ENCODE measurements around the gene CFHR3.
"Not testable (repeated sequence)": the region's sequence is repeated elsewhere in the genome, so short reads cannot be mapped to it uniquely, and the experiment has no call there.

The CFHR3 gene

GRCh38 chr1:196774603-196775002, at the start of gene CFHR3:
Gene CFHR3, plus strand, starts transcription at chr1:196774840. Its CDS starts 47 bp downstream, at chr1:196774887.
- no peak for DNase-seq (ENCODE audit: low spot score)

GRCh38 chr1:196732526-196732925, 42.1 kb upstream of the CFHR3 start:
- DNase-seq (ENCODE audit: low spot score) = no peak

- DNase-seq (ENCODE audit: low spot score) = no peak
Observed at GRCh38 chr1:196733091-196733970, 41.3 kb upstream of the CFHR3 start.

GRCh38 chr1:196734006-196734405, 40.6 kb upstream of the CFHR3 start:
- DNase-seq (ENCODE audit: low spot score) = no peak

GRCh38 chr1:196734460-196734859, 40.2 kb upstream of the CFHR3 start:
- no peak for DNase-seq (ENCODE audit: low spot score)

- no peak for DNase-seq (ENCODE audit: low spot score)
Observed at GRCh38 chr1:196738730-196739129, 35.9 kb upstream of the CFHR3 start.

GRCh38 chr1:196743244-196743643, 31.4 kb upstream of the CFHR3 start:
- DNase-seq (ENCODE audit: low spot score) = peak; percentile 81

GRCh38 chr1:196765019-196765740, 9.5 kb upstream of the CFHR3 start:
- DNase-seq (ENCODE audit: low spot score) = not testable (repeated sequence)

- DNase-seq (ENCODE audit: low spot score) = not testable (repeated sequence)
Observed at GRCh38 chr1:196769823-196770222, 4.8 kb upstream of the CFHR3 start.

GRCh38 chr1:196773713-196774112, 927 bp upstream of the CFHR3 start:
- DNase-seq (ENCODE audit: low spot score) = no peak

- no peak for DNase-seq (ENCODE audit: low spot score)
Observed at GRCh38 chr1:196774175-196774574, 465 bp upstream of the CFHR3 start.

- DNase-seq (ENCODE audit: low spot score) = no peak
Observed at GRCh38 chr1:196777603-196778002, 3.0 kb downstream of the CFHR3 start.

- DNase-seq (ENCODE audit: low spot score) = no peak
Observed at GRCh38 chr1:196779093-196779492, 4.5 kb downstream of the CFHR3 start.

- not testable (repeated sequence) for DNase-seq (ENCODE audit: low spot score)
Observed at GRCh38 chr1:196791252-196791651, 16.6 kb downstream of the CFHR3 start.

- DNase-seq (ENCODE audit: low spot score) = not testable (repeated sequence)
Observed at GRCh38 chr1:196794103-196794502, 19.5 kb downstream of the CFHR3 start.

- no peak for DNase-seq (ENCODE audit: low spot score)
Observed at GRCh38 chr1:196797891-196798290, 23.3 kb downstream of the CFHR3 start.

- not testable (repeated sequence) for DNase-seq (ENCODE audit: low spot score)
Observed at GRCh38 chr1:196801920-196802319, 27.3 kb downstream of the CFHR3 start.

- DNase-seq (ENCODE audit: low spot score) = no peak
Observed at GRCh38 chr1:196808529-196809235, 34.0 kb downstream of the CFHR3 start.

GRCh38 chr1:196817442-196817841, 42.8 kb downstream of the CFHR3 start:
- DNase-seq (ENCODE audit: low spot score) = not testable (repeated sequence)

- DNase-seq (ENCODE audit: low spot score) = not testable (repeated sequence)
Observed at GRCh38 chr1:196819531-196819930, 44.9 kb downstream of the CFHR3 start, which contains the start of gene CFHR1. Gene CFHR1, plus strand, starts transcription at chr1:196819731. Its CDS starts 114 bp downstream, at chr1:196819845.

GRCh38 chr1:196827860-196828259, 53.2 kb downstream of the CFHR3 start:
- peak; percentile 66 for DNase-seq (ENCODE audit: low spot score)
